SW 1271 (cell line): Measurements from ENCODE around the gene CCL17.
"Not testable (repeated sequence)": the region's sequence is repeated elsewhere in the genome, so short reads cannot be mapped to it uniquely, and the experiment has no call there.

Experiments
- DNase-seq, 2 experiments: peaks; one replicate each; lab custom pipeline; 2025; lab: John Stamatoyannopoulos, UW

Gene CCL17

DNA sequence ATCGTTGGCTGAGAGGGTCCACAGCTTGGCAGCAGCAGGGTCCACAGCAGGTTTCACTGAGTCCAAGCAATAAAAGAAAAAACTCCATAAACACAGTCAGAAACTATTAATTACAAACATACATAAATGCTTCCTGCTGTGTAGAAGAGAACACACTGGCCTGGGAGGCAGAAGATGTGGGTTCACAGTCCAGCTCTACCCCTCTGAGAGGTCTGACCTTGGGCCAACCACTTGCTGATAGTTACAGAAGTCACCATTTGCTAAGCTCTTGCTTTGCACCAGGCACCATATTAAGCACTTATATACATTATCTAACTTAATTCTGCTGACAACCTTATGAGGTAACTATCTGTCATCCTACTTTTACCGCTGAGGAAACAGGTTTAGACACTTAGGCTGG, 27.9 kb downstream of the CCL17 start:
- DNase-seq = no peak

DNA sequence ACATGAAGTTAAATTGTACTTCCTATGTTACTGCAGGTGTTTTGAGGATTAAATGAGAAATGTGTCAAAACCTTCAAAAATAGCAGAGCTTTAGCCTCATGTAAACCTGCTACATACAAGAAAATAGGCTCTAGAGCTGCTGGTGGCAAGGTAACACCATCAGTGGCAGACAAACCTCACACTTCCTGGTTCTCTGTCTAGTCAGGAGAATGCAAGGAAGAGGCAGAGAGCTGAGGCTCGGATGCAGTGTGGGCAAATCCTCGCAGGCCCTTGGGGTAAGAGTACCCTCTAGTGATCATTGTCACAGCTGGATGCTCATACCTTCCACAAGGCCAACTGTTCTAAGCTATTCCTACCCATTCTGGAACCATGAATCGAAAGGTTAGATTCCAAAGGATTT, 28.4 kb downstream of the CCL17 start:
- DNase-seq = no peak

DNA sequence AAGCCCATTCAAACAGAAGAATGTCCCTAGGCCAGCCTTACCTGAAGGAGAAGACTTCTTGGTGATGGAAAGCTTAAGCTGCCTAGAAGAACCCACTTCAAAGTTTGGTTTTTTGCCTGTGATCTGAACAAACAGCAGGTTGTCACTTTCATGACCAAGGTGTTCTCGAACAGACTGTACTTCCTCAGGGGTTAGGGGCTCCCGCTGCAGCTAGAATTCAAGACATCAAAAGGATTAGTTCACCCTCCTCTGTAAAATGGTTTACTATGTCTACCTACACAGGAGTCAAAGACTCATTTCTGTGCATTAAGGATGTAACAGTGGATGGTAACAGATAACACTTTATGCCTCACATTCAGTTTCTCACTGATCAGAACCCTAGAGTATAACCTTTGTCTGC, 29.4 kb downstream of the CCL17 start:
- DNase-seq = no peak

DNA sequence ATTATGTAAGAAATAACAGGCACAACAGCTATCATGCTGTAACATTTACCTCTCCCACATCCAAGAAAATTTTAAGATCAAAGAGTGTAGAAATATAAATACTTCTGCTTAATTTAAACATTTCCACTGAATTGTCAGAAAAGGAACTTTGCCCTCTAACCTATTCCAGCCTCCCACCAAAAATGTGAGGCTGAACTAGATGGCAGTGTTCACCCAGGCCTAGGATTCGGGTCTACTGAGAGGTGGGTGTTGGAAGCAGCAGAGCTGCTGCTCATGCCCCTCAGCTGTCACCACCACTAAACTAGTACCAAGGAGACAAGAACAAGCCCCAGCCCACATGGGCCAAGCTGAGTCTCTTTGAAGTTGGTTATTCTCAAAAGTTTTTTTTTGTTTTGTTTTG, 31.3 kb downstream of the CCL17 start:
- DNase-seq = no peak

DNA sequence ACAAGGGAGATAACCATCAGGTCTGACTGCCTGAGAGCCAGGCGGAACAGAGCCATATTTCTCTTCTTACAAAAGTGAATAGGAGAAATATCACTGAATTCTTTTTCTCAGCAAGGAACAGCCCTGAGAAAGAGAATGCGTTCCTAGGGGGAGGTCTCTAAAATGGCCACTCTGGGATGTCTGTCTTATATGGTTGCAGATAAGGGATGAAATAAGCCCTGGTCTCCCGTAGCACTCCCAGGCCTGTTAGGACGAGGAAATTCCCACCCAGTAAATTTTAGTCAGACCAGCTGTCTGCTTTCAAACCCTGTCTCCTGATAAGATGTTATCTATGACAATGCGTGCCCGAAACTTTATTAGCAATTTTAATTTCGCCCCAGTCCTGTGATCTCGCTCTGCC, 35.4 kb downstream of the CCL17 start:
- not testable (repeated sequence) for DNase-seq

DNA sequence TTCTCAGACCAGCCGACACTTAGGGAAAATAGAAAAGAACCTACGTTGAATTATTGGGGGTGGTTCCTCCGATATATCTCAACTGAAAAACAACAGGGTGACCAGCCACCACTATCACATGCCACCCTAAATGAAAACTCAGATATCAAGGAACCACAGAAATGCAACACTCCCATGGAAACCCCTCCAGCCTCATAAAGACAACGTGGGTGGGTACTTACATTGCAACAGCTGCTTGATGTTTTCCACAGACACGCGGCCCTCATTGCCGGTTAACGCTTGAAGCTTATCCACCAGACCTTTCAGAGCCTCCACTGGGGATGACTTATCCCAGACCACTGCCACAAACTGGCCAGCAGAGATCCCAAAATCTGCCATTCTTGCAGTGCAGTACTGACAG, 36.0 kb downstream of the CCL17 start:
- DNase-seq = not testable (repeated sequence)

DNA sequence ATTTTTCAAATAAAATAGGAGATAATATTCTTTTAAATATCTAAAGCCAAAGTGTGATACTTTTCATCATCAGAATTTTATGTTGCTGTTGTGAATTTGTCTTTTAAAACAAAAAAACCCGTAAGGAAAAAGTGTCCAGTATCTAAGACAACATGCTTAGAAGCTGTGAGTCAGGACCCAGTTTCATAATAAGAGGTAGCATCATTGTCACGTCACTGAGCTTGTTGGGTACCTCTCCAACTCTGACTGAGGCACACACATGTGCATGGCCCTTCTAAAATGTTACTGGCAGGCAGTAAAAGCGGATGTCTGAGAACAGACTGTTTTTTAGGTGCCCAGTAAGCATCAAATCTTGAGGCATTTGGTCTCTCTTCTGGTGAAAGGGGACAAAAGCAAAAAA, 40.1 kb downstream of the CCL17 start:
- DNase-seq = no peak

DNA sequence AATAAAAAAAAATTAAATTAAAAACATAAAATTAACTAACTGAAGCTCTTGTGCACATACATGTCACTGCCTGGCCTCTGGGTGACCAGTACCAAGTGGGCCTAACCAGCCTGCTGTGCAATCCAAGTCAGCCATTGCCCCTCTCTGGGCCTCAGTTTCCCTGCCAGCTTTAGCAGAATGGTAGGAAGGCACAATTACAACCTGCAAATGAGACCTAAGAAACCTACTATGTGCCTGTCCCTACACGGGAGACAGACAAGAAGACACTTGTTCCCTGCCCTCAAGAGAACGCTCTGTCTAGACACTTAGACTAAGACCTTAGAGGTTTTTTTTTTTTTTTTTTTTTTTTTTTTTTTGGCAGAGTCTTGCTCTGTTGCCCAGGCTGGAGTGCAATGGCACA, 40.9 kb downstream of the CCL17 start:
- no peak for DNase-seq

DNA sequence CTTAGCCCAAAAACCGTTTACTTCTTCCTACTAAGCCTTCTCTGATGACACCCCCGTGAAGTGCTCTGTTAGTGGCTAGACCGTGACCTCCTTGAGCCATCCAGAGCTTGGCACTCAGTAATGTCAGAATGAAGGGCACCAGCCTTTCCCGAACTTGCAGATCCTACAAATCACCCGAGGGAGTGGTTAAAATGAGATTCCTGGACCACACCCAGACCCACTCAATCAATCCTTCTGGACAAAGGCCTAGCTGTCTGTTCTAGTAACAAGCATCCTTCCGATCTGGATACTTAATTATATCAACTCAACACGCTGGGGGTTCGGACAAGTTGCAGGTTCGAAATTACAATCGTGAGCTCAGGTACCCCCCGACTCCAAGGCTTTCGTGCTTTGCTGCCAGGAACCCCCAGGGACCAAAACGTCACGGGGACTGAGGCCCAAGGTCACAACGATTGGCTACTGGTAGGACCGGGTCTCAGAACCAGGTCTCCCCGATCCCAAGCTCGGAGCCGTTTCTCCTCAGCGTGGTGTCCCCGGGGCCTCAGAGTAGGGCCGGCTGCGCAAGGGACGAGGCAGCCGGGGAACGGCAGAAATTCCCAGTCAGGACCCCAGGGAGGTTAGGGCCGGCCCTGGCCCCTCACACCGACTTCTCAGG, 42.1 kb downstream of the CCL17 start:
- DNase-seq = no peak

DNA sequence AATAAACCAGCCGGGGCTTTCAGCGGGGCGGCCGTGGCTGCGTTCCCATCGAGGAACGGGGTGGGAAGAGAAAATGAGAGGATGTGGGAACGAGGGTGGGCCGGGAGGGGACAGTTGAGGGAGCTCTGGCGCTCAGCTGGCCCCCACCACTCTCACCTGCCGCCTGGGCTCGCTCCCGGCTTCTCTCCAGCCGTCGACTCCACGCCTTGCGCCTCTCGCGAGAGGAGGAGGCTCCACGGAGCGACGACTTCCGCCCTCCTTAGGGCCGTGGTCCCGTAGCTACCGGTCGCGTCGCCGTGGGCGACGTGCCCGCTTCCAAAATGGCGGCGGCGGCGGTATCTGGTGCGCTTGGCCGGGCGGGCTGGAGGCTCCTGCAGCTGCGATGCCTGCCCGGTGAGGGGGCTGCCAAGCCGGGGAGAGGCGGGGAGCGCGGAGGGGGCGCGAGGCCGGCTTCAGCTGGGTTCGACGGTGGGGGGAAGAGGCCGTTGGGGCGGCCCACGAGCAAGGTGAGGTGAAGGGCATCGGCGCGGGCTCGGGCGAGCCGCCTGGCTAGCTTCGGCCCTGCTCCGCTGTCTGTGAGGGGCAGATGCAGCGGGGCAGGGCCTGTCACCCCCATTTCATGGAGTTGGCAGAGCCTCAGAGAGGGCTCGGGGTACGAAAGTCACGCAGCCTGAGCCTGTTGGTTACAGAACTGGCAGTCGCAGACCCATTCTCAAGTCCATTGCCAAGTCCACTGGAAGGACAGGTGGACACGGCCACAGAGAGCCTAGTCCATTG, 42.8 kb downstream of the CCL17 start, which contains the start of the genes CIAPIN1 and COQ9:
Gene CIAPIN1, minus strand, starts transcription at position 200 of the 777 bp plus-strand sequence. CDS start 6,457 bp downstream, outside the sequence.
Gene COQ9, plus strand, starts transcription at position 294 of the 777 bp plus-strand sequence. Its CDS starts 27 bp downstream, at position 321.
- DNase-seq = peak; percentile 56 to 67

DNA sequence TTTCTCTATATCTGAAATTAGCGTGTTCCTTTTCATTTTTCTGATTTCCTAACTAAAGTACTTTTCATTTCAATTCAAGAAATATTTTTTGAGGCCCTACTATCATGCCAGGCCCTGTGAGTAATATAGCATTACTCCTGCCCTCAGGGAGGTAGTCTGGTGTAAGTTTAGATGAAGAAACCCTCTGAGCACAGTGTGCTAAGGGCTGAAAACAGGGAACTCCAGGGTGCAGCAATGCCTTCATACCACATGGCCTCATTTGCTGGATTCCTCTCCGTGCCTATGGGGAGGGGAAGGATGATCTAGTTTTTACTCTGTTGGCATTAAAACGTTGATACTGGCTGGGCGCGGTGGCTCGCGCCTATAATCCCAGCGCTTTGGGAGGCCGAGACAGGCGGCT, 47.5 kb downstream of the CCL17 start:
- no peak for DNase-seq

DNA sequence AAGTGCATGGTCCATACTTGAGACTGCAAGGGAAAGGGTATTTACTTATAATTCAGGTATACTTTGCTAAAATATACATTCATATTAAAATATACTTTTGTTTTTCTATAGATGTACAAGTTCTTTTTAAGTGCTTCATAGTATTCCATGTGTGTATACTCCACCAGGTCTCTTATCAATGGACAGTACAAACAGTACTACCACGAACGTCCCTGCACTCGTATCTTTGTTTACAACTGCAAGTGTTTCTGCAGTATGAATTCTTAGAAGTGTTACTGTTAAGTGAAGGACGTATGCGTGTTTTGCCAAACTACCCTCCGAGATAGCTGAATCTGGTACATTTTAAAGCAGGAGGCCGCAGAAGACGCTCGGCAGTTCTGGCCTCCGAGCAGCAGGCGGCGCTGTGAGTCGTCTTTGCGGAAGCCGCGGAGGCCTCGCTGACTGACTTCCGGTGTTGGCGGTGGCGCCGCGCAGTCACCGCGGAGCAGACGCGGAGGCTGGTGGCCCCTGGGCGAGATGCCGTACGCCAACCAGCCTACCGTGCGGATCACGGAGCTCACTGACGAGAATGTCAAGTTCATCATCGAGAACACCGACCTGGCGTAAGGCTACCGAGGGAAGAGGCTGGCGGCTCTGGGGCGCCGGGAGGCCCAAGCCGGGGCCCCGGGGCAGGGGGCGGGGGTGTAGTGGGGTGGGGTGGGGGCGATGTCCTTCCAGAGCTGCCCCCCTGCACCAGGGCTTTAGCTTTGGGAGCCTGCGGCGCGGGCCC, 57.8 kb downstream of the CCL17 start, which contains the start of gene POLR2C:
Gene POLR2C, plus strand, starts transcription at position 471 of the 769 bp plus-strand sequence. Its CDS starts 46 bp downstream, at position 517.
- DNase-seq = peak in 1 of 2 experiments; percentile 57

DNA sequence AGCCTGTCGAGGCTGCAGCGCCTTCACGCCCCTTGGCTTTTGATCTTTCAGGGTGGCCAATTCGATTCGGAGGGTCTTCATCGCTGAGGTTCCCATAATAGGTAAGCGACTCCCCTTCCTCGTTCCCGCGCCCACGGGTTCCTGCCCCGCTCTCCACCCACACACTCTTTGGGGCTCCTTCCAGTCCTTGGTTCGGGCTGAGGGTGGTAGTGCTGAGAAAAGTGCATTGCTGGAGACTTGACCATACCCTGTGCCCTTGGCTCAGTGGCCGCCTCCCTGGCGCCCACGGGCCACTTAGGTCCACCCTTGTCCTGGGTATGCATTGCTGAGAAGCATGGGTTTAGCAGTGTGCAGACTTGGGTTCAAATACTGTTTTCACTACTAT, 58.4 kb downstream of the CCL17 start:
- DNase-seq = no peak

DNA sequence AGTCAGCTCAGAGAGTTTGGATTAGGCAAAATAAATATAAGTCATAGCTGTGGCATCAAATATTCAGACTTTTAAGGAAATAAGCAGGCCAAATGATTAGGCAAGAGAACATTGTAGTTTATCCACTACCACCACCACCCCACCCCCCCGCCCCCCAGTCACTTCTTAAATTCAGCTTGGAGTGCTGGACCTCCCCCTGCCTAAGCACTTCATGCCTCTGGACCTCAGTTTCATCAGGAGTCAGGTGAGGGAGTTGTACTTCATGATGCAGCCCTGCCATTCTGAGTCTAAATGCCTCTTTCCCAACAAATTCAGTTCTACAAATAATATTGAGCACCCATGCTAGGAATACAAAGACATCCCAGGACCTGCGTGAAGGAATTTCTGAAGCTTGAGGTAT, 60.0 kb downstream of the CCL17 start:
- DNase-seq = no peak
